Loucy (cell line): ENCODE measurements around the gene DNLZ.
A peak's percentile ranks its signal among the peaks of the same experiment; 100 is the strongest.

Experiments used
- H2AFZ ChIP-seq: fragments of 200-600 bp; sonication (generic); 2 replicates; pipeline ENCODE4 v1.6.0; 2016; ENCODE audit warnings: antibody characterized with exemption, mild to moderate bottlenecking, low read length, moderate library complexity
- H3F3A ChIP-seq: fragments of 200-600 bp; 2 replicates; pipeline ENCODE4 v1.6.0; 2016; ENCODE audit warnings: antibody characterized with exemption, low read depth, mild to moderate bottlenecking
- H3K27me3 ChIP-seq: fragments of 200-600 bp; sonication (generic); 2 replicates; pipeline ENCODE4 v1.6.1; 2014; ENCODE audit warnings: low read length, mild to moderate bottlenecking; ENCODE audit not compliant: insufficient read depth, poor library complexity, severe bottlenecking
- H3K36me3 ChIP-seq: fragments of 200-600 bp; sonication (generic); 2 replicates; pipeline ENCODE4 v1.6.1; 2016; ENCODE audit warnings: low read length; ENCODE audit not compliant: insufficient read depth
- H3K4me1 ChIP-seq: fragments of 200-600 bp; sonication (generic); 2 replicates; pipeline ENCODE4 v1.5.1; 2014; ENCODE audit warnings: low read length, mild to moderate bottlenecking; ENCODE audit not compliant: insufficient read depth, poor library complexity, severe bottlenecking
- H3K4me2 ChIP-seq: fragments of 200-600 bp; sonication (generic); 2 replicates; pipeline ENCODE4 v1.6.0; 2014; ENCODE audit warnings: antibody characterized with exemption, low read length, low read depth, mild to moderate bottlenecking; ENCODE audit not compliant: poor library complexity, severe bottlenecking
- H3K4me3 ChIP-seq: fragments of 200-600 bp; sonication (generic); 2 replicates; pipeline ENCODE4 v1.5.1; 2014; ENCODE audit warnings: low read length, mild to moderate bottlenecking, mixed read lengths; ENCODE audit not compliant: poor library complexity, severe bottlenecking
- H3K79me2 ChIP-seq: fragments of 200-600 bp; sonication (generic); 2 replicates; pipeline ENCODE4 v1.6.1; 2014; ENCODE audit warnings: low read length; ENCODE audit not compliant: insufficient read depth
- H3K9ac ChIP-seq: fragments of 200-600 bp; sonication (generic); 2 replicates; pipeline ENCODE4 v1.6.0; 2014; ENCODE audit warnings: mild to moderate bottlenecking, low read depth, low read length, moderate library complexity; ENCODE audit not compliant: poor library complexity, severe bottlenecking
- H3K9me2 ChIP-seq: fragments of 200-600 bp; sonication (generic); replicated peaks from 2 replicates; pipeline ENCODE4 v1.6.1; 2016; ENCODE audit warnings: low read depth, low read length, mixed read lengths
- H3K9me3 ChIP-seq: fragments of 200-600 bp; sonication (generic); 2 replicates; pipeline ENCODE4 v1.6.1; 2014; ENCODE audit warnings: mild to moderate bottlenecking, antibody characterized with exemption, low read length, low read depth; ENCODE audit not compliant: insufficient read depth
- H4K20me1 ChIP-seq: fragments of 200-600 bp; sonication (generic); 2 replicates; pipeline ENCODE4 v1.6.0; 2014; ENCODE audit warnings: antibody characterized with exemption, low read length, mild to moderate bottlenecking; ENCODE audit not compliant: insufficient read depth, poor library complexity, severe bottlenecking
- EZH2phosphoT487 ChIP-seq: fragments of 200-600 bp; IDR thresholded peaks from 2 replicates; pipeline ENCODE4 v1.6.1; 2018; ENCODE audit warnings: antibody characterized with exemption, mild to moderate bottlenecking, moderate library complexity, borderline replicate concordance
- TF ChIP-seq, protein P1 (sequence below): fragments of 200-600 bp; sonication (generic); conservative IDR thresholded peaks from 2 replicates; pipeline ENCODE4 v1.5.1; 2014; ENCODE audit warnings: mild to moderate bottlenecking, antibody characterized with exemption, low read length

Gene DNLZ

GRCh38 chr9:136328622-136329041, 34.9 kb downstream of the DNLZ start:
- Histone ChIP-seq H3F3A (no peaks in the 10 kb centered on the region), H3K27me3 (no peaks in the 10 kb centered on the region), H3K9ac (peak overlapping the region; percentile 82), H2AFZ (no peak overlapping the region), H3K4me2 (peak overlapping the region; percentile 98), H3K36me3 (no peaks in the 10 kb centered on the region), H4K20me1 (peaks cover 10% of the 10 kb centered on the region), H3K9me2 (no peaks in the 10 kb centered on the region), H3K4me1 (peaks cover 25% of the 10 kb centered on the region), H3K4me3 (peak overlapping the region; percentile 93), H3K79me2 (peaks cover 28% of the 10 kb centered on the region), H3K9me3 (no peaks in the 10 kb centered on the region)
- TF ChIP-seq EZH2phosphoT487: no peak
- TF ChIP-seq, protein P1, sequence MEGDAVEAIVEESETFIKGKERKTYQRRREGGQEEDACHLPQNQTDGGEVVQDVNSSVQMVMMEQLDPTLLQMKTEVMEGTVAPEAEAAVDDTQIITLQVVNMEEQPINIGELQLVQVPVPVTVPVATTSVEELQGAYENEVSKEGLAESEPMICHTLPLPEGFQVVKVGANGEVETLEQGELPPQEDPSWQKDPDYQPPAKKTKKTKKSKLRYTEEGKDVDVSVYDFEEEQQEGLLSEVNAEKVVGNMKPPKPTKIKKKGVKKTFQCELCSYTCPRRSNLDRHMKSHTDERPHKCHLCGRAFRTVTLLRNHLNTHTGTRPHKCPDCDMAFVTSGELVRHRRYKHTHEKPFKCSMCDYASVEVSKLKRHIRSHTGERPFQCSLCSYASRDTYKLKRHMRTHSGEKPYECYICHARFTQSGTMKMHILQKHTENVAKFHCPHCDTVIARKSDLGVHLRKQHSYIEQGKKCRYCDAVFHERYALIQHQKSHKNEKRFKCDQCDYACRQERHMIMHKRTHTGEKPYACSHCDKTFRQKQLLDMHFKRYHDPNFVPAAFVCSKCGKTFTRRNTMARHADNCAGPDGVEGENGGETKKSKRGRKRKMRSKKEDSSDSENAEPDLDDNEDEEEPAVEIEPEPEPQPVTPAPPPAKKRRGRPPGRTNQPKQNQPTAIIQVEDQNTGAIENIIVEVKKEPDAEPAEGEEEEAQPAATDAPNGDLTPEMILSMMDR: no peak

DNA sequence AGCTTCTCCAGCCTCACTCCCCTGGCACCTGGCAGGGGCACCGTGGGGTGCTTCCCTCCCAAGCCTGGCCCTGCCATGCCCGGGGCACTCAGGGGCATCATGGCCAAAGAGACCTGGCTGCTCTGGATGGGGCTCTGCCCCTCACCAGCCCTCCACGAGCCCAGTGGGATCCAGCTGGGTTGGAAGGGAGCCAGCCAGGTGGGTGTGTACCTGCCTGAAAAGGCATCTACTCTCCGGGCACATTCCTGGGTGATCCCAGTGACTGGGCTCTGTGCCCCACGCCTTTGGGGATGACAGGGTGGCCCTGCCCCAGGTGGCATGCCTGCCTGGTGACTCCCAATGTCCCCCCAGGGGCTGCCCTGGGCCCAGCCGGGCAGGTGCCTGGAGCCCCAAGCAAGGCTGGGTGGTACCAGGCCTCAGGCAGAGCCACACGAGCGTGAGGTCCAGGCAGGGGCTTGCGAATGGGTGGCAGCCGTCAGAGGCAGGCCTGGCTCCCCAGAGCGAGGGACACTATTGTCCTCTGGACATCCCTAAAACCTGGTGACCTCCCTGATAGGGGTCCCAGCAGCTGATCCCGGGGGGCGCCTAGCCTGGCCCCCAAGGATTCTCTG, 35.4 kb downstream of the DNLZ start:
- Histone ChIP-seq H3K27me3 (no peaks in the 10 kb centered on the region), H4K20me1 (peaks cover 10% of the 10 kb centered on the region), H3K79me2 (peaks cover 28% of the 10 kb centered on the region), H3K9me2 (no peaks in the 10 kb centered on the region), H3K9ac (peak overlapping the region; percentile 82), H3K9me3 (no peaks in the 10 kb centered on the region), H2AFZ (no peak overlapping the region), H3K4me2 (peak overlapping the region; percentile 98), H3K36me3 (no peaks in the 10 kb centered on the region), H3F3A (no peaks in the 10 kb centered on the region), H3K4me1 (peaks cover 25% of the 10 kb centered on the region), H3K4me3 (peak overlapping the region; percentile 93)
- TF ChIP-seq EZH2phosphoT487: no peak
- TF ChIP-seq, protein P1: no peak

- TF ChIP-seq, protein P1: no peak
- TF ChIP-seq EZH2phosphoT487: no peak
- Histone ChIP-seq H3K9me3 (no peaks in the 10 kb centered on the region), H4K20me1 (peaks cover 10% of the 10 kb centered on the region), H3K27me3 (no peaks in the 10 kb centered on the region), H3K4me1 (peaks cover 25% of the 10 kb centered on the region), H3K9me2 (no peaks in the 10 kb centered on the region), H3K4me2 (peak within 1 kb of the TSS; percentile 98), H3K4me3 (peak within 1 kb of the TSS; percentile 93), H2AFZ (peak within 1 kb of the TSS; percentile 45), H3K9ac (peak within 1 kb of the TSS; percentile 82), H3K79me2 (peaks cover 28% of the 10 kb centered on the region), H3K36me3 (no peaks in the 10 kb centered on the region), H3F3A (no peaks in the 10 kb centered on the region)
Observed at GRCh38 chr9:136327304-136327974, 36.1 kb downstream of the DNLZ start, which contains the start of gene GPSM1. Gene GPSM1, plus strand, starts transcription at chr9:136327539. Its CDS starts 157 bp downstream, at chr9:136327696.
